OCI-LY3 (cell line): Measurements from ENCODE around the gene ST7.

Experiments used
- CTCF ChIP-seq: fragments of 200-600, 300-600 bp; sonication (generic); IDR thresholded peaks from 2 replicates; pipeline ENCODE4 v1.5.1; 2014; ENCODE audit warnings: antibody characterized with exemption, low read length, low read depth
- EZH2phosphoT487 ChIP-seq: fragments of 200-600 bp; shearing (Covaris generic); IDR thresholded peaks from 2 replicates; pipeline ENCODE4 v1.6.1; 2018; ENCODE audit warnings: antibody characterized with exemption, mixed run types, low read depth

DNA sequence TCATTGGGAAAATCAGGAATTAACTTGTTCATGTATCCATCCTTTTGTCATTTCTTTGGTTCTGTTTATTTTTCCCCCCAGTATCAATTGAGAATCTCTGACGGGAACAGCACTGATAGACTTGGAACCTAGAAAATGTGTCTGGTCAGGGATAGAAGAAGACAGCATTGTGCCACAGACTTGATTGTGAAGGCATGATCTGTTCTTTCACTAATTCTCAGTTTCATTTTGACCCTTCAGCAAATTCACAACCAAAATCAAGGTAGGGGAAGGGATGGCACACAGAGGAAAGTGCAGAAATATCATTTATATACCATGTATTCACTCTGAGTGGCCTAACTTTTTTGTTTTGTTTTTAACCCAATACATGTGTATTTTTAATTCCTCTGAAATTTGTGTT is 262.7 kb downstream of the ST7 start:
- no peak for TF ChIP-seq CTCF
- no peak for TF ChIP-seq EZH2phosphoT487
